Bronchial epithelial cell (primary cell): ENCODE data around the gene HSP90B1. TPM values are rescaled to one million over a fixed set of nuclear protein-coding genes. Genes with fewer than 3 reads are reported as not detected.

Source experiments
- DNase-seq: peaks from one replicate; pipeline ENCODE4 v3.0.0-alpha.2; 2010; ENCODE audit warnings: low read depth
- FAIRE-seq: peaks from 2 replicates; lab custom pipeline; 2011; peaks lifted over from hg19 to GRCh38; lab: Jason Lieb, UNC
- H3K27me3 ChIP-seq: 2 replicates; pipeline ENCODE4 v1.5.1; 2011; ENCODE audit warnings: low read length; ENCODE audit not compliant: control insufficient read depth, insufficient read depth
- H3K36me3 ChIP-seq: 2 replicates; pipeline ENCODE4 v1.5.1; 2011; ENCODE audit warnings: low read length; ENCODE audit not compliant: control insufficient read depth, insufficient read depth
- H3K4me3 ChIP-seq: 2 replicates; pipeline ENCODE4 v1.5.1; 2011; ENCODE audit warnings: mild to moderate bottlenecking, low read depth, low read length, control low read depth
- total RNA-seq: library from RNA; depleted of rRNA; stranded (reverse); fragments of >200 nt; gene quantifications from 2 replicates; pipeline ENCODE4 v1.2.1, GENCODE V29; 2014
- TF ChIP-seq, protein P1 (sequence below): IDR thresholded peaks from 2 replicates; pipeline ENCODE4 v1.5.1; 2011; ENCODE audit warnings: mild to moderate bottlenecking, moderate library complexity, low read length, control low read depth, inconsistent platforms; ENCODE audit not compliant: insufficient read depth, severe bottlenecking

HSP90B1 gene
- total RNA-seq, 1 donor from 2014 or later: 677 TPM

DNA sequence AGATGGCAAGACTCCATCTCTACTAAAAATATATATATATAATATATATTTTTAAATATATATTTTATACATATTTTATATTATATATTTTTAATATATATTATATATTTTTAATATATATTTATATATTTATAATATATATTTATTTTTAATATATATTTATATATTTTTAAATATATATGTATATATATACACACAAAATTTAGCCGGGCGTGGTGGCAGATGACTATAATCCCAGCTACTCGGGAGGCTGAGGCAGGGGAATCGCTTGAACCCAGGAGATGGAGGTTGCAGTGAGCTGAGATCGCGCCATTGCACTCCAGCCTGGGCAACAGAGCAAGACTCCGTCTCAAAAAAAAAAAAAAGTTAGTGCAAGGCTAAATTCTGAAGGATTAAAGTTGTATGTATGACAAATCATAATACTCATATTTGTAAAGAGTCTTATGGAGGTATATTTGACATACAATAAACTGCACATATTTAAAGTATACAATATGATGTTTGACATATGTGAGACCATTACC is 27.7 kb downstream of the HSP90B1 start:
- Histone ChIP-seq H3K27me3 (no peaks in the 10 kb centered on the region), H3K36me3 (peaks cover 4% of the 10 kb centered on the region), H3K4me3 (no peak overlapping the region)
- DNase-seq (no peak), FAIRE-seq (no peak)
- TF ChIP-seq, protein P1, sequence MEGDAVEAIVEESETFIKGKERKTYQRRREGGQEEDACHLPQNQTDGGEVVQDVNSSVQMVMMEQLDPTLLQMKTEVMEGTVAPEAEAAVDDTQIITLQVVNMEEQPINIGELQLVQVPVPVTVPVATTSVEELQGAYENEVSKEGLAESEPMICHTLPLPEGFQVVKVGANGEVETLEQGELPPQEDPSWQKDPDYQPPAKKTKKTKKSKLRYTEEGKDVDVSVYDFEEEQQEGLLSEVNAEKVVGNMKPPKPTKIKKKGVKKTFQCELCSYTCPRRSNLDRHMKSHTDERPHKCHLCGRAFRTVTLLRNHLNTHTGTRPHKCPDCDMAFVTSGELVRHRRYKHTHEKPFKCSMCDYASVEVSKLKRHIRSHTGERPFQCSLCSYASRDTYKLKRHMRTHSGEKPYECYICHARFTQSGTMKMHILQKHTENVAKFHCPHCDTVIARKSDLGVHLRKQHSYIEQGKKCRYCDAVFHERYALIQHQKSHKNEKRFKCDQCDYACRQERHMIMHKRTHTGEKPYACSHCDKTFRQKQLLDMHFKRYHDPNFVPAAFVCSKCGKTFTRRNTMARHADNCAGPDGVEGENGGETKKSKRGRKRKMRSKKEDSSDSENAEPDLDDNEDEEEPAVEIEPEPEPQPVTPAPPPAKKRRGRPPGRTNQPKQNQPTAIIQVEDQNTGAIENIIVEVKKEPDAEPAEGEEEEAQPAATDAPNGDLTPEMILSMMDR: no peak

DNA sequence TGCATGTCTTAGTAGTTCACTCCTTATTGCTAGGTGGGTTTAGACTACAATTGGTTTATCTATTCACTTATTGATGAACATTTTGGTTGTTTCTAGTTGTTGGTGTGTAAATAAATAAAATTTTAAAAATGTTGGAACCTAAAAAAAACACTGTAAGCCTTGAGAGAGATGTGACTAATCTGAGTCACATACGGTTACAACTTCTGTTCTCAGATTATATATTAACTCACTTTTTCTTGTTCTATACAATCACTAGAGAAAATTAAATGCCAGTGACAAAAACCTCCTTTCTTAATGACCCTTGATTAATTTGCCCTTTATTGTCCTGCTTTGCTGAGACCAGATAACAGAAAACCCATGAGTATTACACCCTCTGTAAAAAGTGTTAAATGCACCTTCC is 28.4 kb downstream of the HSP90B1 start:
- DNase-seq (no peak), FAIRE-seq (no peak)
- no peak overlapping the region for H3K4me3 ChIP-seq
- no peaks in the 10 kb centered on the region for H3K27me3 ChIP-seq
- TF ChIP-seq, protein P1: no peak
- peaks cover 1% of the 10 kb centered on the region for H3K36me3 ChIP-seq

DNA sequence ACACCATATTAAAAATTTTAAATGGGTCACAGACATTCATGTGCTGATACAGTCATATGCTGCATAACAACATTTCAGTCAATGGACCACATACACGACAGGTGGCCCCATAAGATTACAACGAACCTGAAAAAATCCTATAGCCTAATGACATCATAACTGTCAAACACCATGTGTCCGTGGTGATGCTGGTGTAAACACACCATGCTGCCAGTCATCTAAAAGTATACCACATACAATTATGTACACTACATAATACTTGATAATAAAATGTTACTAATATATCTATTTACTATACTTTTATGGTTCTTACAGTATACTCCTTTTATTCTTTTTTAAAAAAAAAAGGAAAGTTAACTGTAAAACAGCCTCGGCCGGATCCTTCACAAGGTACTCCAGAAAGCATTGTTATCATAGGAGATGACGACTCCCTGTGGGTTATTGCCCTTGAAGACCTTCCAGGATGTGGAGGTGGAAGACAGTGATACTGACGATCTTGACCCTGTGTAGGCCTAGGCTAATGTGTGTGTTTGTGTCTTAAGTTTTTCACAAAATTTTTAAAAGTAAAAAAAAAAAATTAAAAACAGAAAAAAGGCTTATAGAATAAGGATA is 30.5 kb downstream of the HSP90B1 start:
- H3K27me3 ChIP-seq: no peaks in the 10 kb centered on the region
- no peak overlapping the region for H3K4me3 ChIP-seq
- FAIRE-seq: no peak
- H3K36me3 ChIP-seq: no peaks in the 10 kb centered on the region
- TF ChIP-seq, protein P1: no peak
- no peak for DNase-seq

DNA sequence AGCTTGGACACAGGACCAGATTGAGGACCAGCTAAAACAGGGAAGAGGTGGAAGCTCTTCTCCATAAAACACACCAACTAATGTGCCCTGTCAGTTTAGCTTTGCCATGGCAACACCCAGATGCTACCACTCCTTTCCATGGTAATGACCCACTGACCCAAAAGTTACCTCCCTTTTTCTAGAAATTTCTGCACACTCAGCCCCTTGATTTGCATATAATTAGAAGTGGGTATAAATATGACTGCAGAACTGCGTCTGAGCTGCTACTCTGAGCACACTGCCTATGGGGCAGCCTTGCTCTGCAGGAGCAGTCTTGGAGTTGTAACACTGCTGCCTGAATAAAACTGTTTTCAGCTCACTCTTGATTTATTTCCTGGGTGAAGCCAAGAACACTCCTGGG is 32.3 kb downstream of the HSP90B1 start:
- no peak for FAIRE-seq
- H3K4me3 ChIP-seq: no peak overlapping the region
- no peaks in the 10 kb centered on the region for H3K27me3 ChIP-seq
- TF ChIP-seq, protein P1: no peak
- DNase-seq: no peak
- H3K36me3 ChIP-seq: no peaks in the 10 kb centered on the region

DNA sequence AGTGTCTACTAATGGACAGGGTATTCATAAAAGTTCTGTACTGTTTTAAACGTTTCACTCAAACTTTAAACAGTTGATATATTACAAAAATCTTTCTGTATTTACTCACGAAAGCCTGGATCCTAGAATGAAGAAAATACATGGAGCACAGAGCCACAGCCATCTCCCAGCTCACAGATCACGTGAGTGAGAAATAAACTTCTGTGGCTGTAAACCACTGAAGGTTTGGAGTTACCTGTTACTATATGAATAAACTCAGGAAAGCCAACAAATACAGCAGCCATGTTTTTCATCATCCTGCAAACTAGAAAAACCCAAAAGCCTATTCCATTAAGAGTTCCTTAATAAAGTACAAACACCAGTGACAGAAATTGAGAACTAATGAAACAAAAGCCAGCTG is 34.6 kb downstream of the HSP90B1 start:
- TF ChIP-seq, protein P1: no peak
- no peak for FAIRE-seq
- H3K27me3 ChIP-seq: no peaks in the 10 kb centered on the region
- peak overlapping the region; percentile 80 for H3K4me3 ChIP-seq
- peaks cover 4% of the 10 kb centered on the region for H3K36me3 ChIP-seq
- DNase-seq: no peak

DNA sequence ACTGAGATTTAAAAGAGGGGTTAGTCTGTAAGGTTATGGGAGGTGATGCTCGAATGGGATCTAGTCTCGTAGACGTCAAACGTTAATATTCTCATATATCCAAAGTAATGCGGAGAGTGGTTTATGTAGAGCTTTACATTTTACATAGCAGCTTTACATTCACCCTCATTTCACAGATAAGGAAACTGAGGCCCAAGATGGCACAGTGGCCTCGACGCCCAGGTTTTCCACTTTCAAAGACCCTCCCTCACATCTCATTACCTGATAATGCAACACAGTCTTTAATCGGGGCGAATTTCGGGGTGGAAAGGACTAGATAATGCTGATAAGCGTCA is 35.0 kb downstream of the HSP90B1 start:
- peaks cover 4% of the 10 kb centered on the region for H3K36me3 ChIP-seq
- no peaks in the 10 kb centered on the region for H3K27me3 ChIP-seq
- peak overlapping the region; percentile 80 for H3K4me3 ChIP-seq
- FAIRE-seq: no peak
- DNase-seq: no peak
- TF ChIP-seq, protein P1: no peak
